DMS79 treated with DMSO at 0.1 percent for 48 hours (cell line): Measurements from ENCODE around the gene RNF168.
"Not testable (repeated sequence)": the region's sequence is repeated elsewhere in the genome, so short reads cannot be mapped to it uniquely, and the experiment has no call there.

Experiments used
- DNase-seq: peaks from one replicate; lab custom pipeline; 2025; lab: John Stamatoyannopoulos, UW

Gene RNF168, protein sequence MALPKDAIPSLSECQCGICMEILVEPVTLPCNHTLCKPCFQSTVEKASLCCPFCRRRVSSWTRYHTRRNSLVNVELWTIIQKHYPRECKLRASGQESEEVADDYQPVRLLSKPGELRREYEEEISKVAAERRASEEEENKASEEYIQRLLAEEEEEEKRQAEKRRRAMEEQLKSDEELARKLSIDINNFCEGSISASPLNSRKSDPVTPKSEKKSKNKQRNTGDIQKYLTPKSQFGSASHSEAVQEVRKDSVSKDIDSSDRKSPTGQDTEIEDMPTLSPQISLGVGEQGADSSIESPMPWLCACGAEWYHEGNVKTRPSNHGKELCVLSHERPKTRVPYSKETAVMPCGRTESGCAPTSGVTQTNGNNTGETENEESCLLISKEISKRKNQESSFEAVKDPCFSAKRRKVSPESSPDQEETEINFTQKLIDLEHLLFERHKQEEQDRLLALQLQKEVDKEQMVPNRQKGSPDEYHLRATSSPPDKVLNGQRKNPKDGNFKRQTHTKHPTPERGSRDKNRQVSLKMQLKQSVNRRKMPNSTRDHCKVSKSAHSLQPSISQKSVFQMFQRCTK

DNA sequence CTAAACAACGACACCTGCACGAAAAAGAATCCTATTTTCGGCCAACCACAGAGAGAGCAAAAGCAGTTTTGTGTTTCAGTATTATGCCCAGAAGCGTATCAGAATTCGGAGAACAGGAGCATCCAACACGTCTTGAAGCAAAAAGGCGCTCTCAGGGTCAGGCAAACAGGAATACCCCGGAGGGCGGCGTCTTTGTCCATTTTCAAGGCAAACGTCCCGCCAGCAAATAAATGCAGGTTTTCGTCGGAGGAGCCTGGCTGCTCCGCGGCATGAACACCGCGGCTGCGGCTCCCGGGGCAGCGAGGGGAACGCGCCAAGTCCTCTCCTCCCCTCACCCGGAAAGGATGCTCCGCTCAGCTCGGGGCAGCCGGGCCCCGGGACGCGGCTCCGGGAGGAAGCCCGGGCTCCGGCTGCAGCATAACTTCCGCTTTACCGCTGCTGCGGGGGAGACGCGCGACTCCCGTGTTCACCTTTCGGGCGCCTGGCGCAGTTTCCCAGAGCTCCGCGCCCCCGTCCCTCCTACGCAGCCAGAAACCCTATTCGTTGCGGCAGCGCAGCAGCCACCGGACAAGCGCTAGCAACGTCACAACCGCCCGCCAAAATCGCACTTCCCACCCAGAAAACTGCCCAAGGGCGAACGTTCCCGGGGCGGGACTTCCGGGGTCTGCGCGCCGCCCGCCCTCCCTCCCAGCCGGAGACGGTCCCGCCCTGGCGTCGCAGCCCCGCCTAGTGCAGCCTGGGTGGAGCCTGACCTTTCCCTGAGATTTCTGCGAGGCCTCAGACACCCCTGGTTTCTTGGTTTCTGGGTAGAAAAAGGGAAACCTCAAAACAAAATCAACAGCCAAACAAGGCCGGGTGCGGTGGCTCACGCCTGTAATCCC is at the start of gene RNF168:
RNF168 (minus strand) TSS at position 573 of the 881 bp plus-strand sequence. CDS start 595 bp downstream, outside the sequence.
- DNase-seq: peak; percentile 99

- no peak for DNase-seq
Observed at GRCh38 chr3:196552253-196552652, 48.7 kb upstream of the RNF168 start.

DNA sequence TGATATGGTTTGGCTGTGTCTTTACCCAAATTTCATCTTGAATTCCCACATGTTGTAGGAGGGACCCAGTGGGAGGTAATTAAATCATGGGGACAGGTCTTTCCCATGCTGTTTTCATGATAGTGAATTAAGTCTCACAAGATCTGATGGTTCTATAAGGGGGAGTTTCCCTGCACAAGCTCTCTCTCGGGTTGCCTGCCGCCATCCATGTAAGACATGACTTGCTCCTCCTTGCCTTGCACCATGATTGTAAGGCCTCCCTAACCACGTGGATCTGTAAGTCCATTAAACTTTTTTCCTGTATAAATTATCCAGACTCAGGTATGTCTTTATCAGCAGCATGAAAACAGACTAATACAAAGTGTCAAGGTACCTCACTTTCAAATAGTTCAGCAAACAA is 46.6 kb upstream of the RNF168 start:
- not testable (repeated sequence) for DNase-seq

DNA sequence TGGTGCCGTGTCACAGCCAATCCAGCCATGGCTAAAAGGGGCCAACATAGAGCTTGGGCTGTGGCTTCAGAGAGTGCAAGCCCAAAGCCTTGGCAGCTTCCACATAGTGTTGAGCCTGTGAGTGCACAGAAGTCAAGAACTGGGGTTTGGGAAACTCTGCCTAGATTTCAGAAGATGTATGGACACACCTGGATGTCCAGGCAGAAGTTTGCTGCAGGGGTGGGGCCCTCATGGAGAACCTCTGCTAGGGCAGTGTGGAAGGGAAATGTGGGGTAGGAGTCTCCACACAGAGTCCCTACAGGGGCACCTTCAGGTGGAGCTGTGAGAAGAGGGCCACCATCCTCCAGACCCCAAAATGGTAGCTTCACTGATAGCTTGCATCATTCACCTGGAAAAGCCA is 45.7 kb upstream of the RNF168 start:
- not testable (repeated sequence) for DNase-seq

DNA sequence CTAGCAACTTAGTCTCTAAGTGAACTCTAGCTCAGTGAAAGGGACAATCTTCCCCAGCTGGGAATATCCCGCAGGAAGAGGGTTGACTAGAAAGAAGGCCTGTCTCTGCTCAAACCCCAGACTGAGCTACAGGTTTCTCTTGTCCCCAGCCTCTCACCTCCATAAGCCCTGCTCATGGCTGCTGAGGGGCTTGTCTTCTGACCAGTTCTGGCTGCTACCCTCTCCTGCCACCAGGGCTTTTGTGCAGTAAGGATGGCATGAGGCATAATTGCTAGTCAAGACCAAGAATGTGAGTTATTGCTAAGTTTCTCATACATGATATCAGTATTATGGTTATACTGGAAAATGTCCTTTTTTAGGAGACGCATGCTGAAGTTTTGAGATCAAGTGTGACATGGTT is 43.5 kb upstream of the RNF168 start:
- no peak for DNase-seq

DNA sequence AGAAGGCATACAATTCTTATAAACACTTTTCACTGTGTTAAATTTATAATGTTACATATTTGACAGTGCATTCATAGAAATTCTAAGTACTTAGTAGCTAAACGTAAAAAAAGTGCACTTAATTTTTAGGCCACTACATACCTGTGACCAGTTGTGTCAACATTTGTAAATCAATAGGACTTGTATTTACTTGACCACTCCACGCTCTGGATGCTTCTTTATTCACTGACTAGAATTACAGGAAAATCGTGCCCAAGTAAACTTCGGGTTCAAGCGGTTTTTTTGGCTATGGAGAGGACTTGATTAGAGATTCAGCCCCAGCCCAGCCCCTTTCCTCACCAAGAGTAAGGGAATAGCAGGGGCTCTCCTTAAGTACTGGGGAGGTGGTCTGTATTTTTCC is 43.0 kb upstream of the RNF168 start:
- no peak for DNase-seq

DNA sequence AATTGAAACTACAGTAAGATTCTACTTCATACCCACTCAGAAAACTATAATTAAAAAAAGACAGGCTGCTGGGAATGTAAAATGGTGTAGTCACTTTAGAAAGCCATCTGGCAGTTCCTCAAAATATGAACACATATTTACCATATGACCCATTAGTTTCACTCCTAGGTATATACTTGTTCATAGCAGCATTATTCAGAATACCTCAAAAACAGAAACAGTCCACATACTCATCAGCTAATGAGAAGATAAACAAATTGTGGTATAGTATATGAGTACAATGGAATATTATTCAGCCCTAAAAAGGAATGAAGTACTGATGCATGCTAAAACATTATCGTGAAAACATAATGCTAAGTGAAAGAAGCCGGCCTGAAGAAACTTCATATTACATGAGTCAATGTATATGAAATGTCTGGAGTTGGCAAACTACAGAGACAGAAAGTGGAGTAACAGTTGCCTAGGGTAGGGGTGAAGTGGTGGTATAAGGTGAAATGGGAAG is 41.0 kb upstream of the RNF168 start:
- DNase-seq: no peak

DNA sequence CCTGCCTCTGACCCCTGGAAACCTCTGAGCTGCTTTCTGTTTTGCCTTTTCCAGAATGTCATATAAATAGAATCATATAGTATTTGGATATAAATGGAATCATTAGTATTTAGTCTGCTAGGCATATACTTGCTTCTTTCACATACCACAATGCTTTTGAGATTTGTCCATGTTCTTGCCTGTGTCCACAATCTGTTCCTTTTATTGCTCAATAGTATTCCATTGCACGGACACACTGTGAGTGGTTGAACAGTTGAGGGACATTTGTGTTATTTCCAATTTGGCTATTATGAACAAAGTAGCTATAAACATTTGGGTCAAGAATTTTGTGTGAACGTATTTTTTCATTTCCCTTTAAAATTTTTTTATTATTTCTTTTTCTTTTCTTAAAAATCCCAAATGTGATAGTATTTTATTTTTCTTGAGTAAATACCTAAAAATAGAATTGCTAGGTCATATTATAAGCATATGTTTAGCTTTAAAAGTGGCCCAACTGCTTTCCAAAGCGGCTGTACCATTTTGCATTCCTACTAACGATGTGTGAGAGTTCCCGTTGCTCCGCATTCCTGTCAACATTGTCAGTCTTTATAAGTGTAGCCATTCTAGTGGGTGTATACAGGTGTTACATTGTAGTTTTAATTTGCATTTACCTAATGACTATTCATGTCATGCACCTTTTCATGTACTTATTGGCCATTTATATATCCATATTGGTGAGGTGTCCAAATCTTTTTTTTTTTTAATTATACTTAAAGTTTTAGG is 38.3 kb upstream of the RNF168 start:
- DNase-seq: no peak

DNA sequence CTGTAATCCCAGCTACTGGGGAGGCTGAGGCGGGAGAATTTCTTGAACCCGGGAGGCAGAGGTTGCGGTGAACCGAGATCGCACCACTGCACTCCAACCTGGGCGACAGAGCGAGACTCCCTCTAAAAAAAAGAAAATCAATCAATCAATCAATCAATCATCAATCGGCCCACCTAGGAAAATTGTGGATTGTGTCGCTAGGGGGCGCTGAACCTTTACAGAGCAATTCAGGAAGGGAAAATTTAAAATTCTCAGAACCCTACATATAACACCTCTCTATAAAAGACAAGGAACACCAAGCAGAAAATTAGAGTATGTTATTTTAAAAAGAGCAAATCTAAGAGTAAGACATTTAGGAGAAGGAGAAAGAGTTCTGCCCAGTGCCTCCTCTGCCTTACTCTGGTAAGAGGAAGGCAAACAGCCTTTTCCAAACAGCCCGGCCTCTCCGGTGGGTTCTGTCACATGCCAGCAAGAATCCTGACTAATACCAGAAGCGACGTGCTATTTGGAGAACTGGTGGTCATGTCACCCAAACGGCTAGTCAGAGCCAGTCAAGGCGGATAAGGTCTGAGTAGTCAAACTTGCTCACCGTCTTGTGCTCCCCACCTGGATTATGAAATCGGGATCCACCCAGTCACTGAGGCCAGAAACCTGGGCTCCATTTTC is 33.9 kb upstream of the RNF168 start:
- DNase-seq: no peak

GRCh38 chr3:196533260-196533681 is 29.7 kb upstream of the RNF168 start:
- DNase-seq: no peak

GRCh38 chr3:196531418-196531817 is 27.9 kb upstream of the RNF168 start:
- no peak for DNase-seq

- peak; percentile 35 for DNase-seq
Observed at GRCh38 chr3:196528639-196529233, 25.2 kb upstream of the RNF168 start.

DNA sequence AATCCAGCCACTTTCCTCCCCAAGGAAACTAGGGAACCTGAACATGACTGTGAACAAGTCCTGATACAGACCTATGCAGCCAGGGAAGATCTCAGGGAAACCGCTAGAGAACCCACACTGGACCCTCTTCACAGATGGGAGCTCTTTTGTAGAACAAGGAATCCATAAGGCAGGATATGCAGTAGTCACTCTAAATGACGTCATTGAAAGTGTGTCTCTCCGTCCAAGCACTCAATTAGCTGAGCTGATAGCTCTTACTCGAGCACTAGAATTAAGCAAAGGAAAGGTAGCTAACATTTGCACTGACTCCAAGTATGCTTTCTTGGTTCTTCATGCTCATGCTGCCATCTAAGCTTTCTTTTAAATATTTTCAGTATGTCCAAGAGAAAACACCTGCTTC is 21.6 kb upstream of the RNF168 start:
- no peak for DNase-seq

DNA sequence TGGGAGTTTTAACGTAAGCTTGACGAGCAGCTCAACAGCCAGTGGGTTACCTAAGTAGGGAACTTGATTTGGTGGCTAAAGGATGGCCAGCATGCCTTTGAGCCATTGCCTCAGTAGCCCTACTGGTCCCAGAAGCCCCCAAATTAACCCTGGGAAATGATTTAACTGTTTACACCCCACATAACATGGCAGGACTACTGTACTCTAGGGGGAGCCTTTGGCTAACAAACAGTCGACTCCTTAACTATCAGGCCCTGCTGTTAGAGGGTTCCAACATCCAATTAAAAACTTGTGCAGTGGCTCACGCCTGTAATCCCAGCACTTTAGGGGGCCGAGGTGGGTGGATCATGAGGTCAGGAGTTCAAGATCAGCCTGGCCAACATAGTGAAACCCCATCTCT is 21.0 kb upstream of the RNF168 start:
- DNase-seq: no peak

GRCh38 chr3:196523841-196524240 is 20.3 kb upstream of the RNF168 start:
- DNase-seq: no peak

DNA sequence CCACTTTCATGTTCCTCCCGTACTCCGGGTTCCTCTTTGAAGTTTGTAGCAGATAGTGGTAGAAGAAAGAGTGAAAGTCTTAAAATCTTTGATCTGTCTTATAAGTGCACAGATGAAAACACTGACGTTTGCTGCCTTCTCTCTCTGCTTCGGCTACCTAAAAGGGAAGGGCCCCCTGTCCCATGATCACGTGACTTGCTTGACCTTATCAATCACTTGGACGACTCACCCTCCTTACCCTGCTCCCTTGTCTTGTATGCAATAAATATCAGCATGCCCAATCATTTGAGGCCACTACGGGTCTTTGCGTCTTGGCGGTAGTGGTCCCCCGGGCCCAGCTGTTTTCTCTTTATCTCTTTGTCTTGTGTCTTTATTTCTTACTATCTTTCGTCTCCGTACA is 17.7 kb upstream of the RNF168 start:
- DNase-seq: not testable (repeated sequence)

GRCh38 chr3:196519718-196520082 is 16.1 kb upstream of the RNF168 start:
- DNase-seq: no peak

DNA sequence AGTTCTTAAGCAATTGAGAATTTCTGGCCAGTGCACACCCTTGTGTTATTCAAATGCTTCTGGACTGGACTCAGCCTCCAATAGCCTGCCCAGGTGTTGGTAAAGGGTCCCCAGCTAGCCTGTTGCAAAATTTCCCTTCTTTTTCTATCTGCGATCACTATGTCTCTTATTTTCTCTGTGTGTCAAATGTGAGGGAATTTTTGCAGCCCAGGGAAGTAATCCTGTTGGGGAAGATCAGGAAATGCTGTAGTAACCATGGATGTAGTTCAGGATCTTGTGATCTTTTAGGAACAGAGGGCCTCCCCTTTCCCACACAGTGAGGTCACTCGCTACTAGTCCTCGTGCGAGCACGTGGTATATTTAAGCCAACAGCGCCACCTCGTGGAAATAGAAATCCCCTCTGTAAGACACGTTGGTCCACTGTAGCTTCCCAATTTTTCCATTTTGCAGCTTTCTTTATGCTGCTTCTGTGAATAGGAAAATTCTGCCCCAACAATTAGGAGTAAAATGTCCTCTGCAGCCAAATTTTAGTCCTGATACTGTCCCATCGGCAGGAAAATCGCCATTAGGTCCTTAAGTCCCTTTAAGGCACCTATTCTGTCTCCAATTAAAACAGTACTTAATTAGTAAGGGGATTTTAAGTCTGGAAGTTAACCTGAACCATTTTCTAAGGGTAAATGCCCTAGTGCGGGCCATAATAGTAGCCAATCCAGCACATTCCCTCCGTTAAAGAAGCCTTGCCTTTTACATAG is 15.6 kb upstream of the RNF168 start:
- no peak for DNase-seq

DNA sequence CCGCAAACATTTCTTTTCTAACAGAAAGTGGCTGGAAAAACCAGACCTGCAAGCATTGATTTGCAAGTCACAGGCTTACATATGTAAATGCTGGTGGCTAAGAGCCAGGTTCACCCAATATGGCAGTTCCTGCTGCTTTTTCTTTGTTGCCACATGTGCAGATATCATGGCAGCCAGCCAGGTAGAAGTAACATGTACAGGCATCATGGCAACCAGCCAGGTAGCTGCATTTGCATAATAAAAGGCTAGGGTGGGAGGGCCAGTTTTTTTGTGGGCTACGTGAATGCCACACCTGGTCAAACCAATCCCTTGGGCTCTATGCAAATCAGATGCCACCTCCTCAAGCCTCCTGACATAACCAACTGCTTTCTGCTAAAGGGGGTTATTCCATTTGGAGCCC is 14.4 kb upstream of the RNF168 start:
- no peak for DNase-seq

DNA sequence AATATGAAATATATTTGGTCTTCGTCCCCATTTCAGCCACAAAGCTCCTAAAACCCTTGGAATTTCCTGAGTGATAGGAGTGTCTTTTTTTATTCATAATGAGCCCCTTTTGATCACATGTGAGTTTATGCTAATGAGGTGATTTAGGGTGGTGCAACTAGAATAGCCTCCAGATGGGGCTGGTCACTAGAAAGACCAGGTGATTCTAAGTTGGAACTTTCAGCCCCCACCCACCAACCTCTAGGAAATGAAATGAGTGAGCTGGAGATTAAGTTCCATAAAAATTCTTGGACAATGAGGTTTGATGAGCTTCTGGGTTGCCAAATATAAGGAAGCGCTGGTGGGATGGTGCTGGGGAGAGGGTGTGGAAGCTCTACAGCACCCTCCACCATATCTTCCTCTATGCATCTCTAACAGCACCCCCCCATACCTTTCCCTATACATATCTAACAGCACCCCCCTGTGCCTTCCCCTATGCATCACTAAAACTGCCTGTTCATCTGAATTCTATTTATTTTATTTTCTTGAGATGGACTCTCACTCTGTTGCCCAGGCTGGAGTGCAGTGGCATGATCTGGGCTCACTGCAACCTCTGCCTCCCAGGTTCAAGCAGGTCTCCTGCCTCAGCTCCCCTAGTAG is 13.7 kb upstream of the RNF168 start:
- no peak for DNase-seq
